GM21360 (cell line): ENCODE results near the gene SGSM1.
"Not testable (repeated sequence)": the region's sequence is repeated elsewhere in the genome, so short reads cannot be mapped to it uniquely, and the experiment has no call there.

Experiments
- ATAC-seq: cut with Tn5 transposase; IDR thresholded peaks from one replicate; pipeline ENCODE4 v1.9.1; 2021; ENCODE audit warnings: mild to moderate bottlenecking, moderate library complexity; ENCODE audit not compliant: unreplicated experiment

The SGSM1 gene

GRCh38 chr22:24836282-24836681, 30.3 kb downstream of the SGSM1 start:
- ATAC-seq, result no peak

- ATAC-seq, result not testable (repeated sequence)
Measured at GRCh38 chr22:24837517-24837916, 31.5 kb downstream of the SGSM1 start.

- no peak for ATAC-seq
Measured at GRCh38 chr22:24841261-24841660, 35.2 kb downstream of the SGSM1 start.

- ATAC-seq, result no peak
Measured at GRCh38 chr22:24843048-24843447, 37.0 kb downstream of the SGSM1 start.

- ATAC-seq, result no peak
Measured at GRCh38 chr22:24845041-24845898, 39.3 kb downstream of the SGSM1 start.

GRCh38 chr22:24847490-24847889, 41.5 kb downstream of the SGSM1 start:
- ATAC-seq, result no peak

GRCh38 chr22:24848559-24849168, 42.7 kb downstream of the SGSM1 start:
- no peak for ATAC-seq

- ATAC-seq, result no peak
Measured at GRCh38 chr22:24855794-24856193, 49.8 kb downstream of the SGSM1 start.

GRCh38 chr22:24857576-24857975, 51.6 kb downstream of the SGSM1 start:
- ATAC-seq, result no peak

GRCh38 chr22:24859587-24859986, 53.6 kb downstream of the SGSM1 start:
- no peak for ATAC-seq

- no peak for ATAC-seq
Measured at GRCh38 chr22:24865508-24865907, 59.5 kb downstream of the SGSM1 start.

GRCh38 chr22:24867323-24868022, 61.5 kb downstream of the SGSM1 start:
- no peak for ATAC-seq

GRCh38 chr22:24868979-24869378, 63.0 kb downstream of the SGSM1 start:
- ATAC-seq, result no peak

- no peak for ATAC-seq
Measured at GRCh38 chr22:24871611-24872205, 65.7 kb downstream of the SGSM1 start.

- no peak for ATAC-seq
Measured at GRCh38 chr22:24873226-24873625, 67.2 kb downstream of the SGSM1 start.

- no peak for ATAC-seq
Measured at GRCh38 chr22:24875862-24876506, 70.0 kb downstream of the SGSM1 start.

- ATAC-seq, result no peak
Measured at GRCh38 chr22:24876700-24877099, 70.7 kb downstream of the SGSM1 start.

- no peak for ATAC-seq
Measured at GRCh38 chr22:24878969-24879368, 73.0 kb downstream of the SGSM1 start.

GRCh38 chr22:24883432-24883831, 77.4 kb downstream of the SGSM1 start:
- ATAC-seq, result no peak

GRCh38 chr22:24887260-24887659, 81.2 kb downstream of the SGSM1 start:
- ATAC-seq, result no peak
